GM12873 (cell line): ENCODE measurements around the gene TLNRD1.

Experiments
- CTCF ChIP-seq: IDR thresholded peaks from 2 replicates; pipeline ENCODE4 v1.5.1; 2012; ENCODE audit warnings: low read depth, mild to moderate bottlenecking, moderate library complexity, low read length, control low read depth; ENCODE audit not compliant: insufficient read depth; ENCODE audit errors: missing control alignments

TLNRD1 gene

GRCh38 chr15:80989518-80990478 lies 10.9 kb upstream of the TLNRD1 start, which contains the start of gene MESD:
MESD (minus strand) TSS chr15:80989819; CDS start chr15:80989791, 28 bp downstream.
- no peak for TF ChIP-seq CTCF

GRCh38 chr15:80990955-80991354 lies 9.8 kb upstream of the TLNRD1 start:
- no peak for TF ChIP-seq CTCF

DNA sequence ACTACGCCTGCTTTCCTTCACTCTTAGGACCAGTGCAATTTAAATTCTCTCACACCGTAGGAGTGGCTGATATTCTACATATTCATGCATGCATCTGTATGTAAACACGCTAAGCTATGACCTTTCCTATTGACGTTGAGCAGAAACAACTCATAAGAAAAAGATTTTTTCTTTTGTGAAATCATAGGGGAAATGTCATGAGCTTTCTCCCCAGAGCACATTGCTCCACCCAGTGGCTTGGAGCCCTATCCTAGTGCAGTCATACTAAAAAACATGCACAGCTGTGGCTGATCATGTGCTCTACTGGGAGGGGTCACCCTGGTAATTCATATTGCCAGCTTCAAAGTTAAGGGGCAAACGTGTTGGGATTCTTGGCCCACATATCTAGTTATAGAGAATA lies 9.3 kb upstream of the TLNRD1 start:
- peak; percentile 11 for TF ChIP-seq CTCF

- TF ChIP-seq CTCF, result no peak
Observed at GRCh38 chr15:80992006-80992405, 8.7 kb upstream of the TLNRD1 start.

GRCh38 chr15:80992441-80992840 lies 8.3 kb upstream of the TLNRD1 start:
- no peak for TF ChIP-seq CTCF

- peak; percentile 76 for TF ChIP-seq CTCF
Observed at GRCh38 chr15:80996247-80996646, 4.5 kb upstream of the TLNRD1 start.

- TF ChIP-seq CTCF, result no peak
Observed at GRCh38 chr15:80997692-80998091, 3.0 kb upstream of the TLNRD1 start.
